ENCODE data around the gene ATAT1. TPM values are rescaled to one million over a fixed set of nuclear protein-coding genes. Genes with fewer than 3 reads are reported as not detected.
A peak's percentile ranks its signal among the peaks of the same experiment; 100 is the strongest.

Gene ATAT1
- total and polyA plus RNA-seq, 9 of the 15 experiments (the other 6 are each of a cell fraction or from before 2014, with no cell fraction given) = 0.65 to 5.8 (median 1.6) TPM

GRCh38 chr6:30615958-30616810 is 10.5 kb upstream of the ATAT1 start (continued):
- no peak for TF ChIP-seq TBP (optimal IDR thresholded peaks at IDR 0.05; ENCODE audit: low read depth, low read length)
- TF ChIP-seq ZNF668 (CRISPR knock-in tag; IDR thresholded peaks at IDR 0.05) = no peak
- no peak for TF ChIP-seq RAD21 (CRISPR knock-in tag; conservative IDR thresholded peaks at IDR 0.05 in 1 of 2, IDR thresholded peaks at IDR 0.05 in 1 of 2)
- TF ChIP-seq TFAP4 (CRISPR knock-in tag; IDR thresholded peaks at IDR 0.05; ENCODE audit: borderline replicate concordance) = peak; percentile 42; the same call in 1 of the 2 replicates
- TF ChIP-seq, protein P1, sequence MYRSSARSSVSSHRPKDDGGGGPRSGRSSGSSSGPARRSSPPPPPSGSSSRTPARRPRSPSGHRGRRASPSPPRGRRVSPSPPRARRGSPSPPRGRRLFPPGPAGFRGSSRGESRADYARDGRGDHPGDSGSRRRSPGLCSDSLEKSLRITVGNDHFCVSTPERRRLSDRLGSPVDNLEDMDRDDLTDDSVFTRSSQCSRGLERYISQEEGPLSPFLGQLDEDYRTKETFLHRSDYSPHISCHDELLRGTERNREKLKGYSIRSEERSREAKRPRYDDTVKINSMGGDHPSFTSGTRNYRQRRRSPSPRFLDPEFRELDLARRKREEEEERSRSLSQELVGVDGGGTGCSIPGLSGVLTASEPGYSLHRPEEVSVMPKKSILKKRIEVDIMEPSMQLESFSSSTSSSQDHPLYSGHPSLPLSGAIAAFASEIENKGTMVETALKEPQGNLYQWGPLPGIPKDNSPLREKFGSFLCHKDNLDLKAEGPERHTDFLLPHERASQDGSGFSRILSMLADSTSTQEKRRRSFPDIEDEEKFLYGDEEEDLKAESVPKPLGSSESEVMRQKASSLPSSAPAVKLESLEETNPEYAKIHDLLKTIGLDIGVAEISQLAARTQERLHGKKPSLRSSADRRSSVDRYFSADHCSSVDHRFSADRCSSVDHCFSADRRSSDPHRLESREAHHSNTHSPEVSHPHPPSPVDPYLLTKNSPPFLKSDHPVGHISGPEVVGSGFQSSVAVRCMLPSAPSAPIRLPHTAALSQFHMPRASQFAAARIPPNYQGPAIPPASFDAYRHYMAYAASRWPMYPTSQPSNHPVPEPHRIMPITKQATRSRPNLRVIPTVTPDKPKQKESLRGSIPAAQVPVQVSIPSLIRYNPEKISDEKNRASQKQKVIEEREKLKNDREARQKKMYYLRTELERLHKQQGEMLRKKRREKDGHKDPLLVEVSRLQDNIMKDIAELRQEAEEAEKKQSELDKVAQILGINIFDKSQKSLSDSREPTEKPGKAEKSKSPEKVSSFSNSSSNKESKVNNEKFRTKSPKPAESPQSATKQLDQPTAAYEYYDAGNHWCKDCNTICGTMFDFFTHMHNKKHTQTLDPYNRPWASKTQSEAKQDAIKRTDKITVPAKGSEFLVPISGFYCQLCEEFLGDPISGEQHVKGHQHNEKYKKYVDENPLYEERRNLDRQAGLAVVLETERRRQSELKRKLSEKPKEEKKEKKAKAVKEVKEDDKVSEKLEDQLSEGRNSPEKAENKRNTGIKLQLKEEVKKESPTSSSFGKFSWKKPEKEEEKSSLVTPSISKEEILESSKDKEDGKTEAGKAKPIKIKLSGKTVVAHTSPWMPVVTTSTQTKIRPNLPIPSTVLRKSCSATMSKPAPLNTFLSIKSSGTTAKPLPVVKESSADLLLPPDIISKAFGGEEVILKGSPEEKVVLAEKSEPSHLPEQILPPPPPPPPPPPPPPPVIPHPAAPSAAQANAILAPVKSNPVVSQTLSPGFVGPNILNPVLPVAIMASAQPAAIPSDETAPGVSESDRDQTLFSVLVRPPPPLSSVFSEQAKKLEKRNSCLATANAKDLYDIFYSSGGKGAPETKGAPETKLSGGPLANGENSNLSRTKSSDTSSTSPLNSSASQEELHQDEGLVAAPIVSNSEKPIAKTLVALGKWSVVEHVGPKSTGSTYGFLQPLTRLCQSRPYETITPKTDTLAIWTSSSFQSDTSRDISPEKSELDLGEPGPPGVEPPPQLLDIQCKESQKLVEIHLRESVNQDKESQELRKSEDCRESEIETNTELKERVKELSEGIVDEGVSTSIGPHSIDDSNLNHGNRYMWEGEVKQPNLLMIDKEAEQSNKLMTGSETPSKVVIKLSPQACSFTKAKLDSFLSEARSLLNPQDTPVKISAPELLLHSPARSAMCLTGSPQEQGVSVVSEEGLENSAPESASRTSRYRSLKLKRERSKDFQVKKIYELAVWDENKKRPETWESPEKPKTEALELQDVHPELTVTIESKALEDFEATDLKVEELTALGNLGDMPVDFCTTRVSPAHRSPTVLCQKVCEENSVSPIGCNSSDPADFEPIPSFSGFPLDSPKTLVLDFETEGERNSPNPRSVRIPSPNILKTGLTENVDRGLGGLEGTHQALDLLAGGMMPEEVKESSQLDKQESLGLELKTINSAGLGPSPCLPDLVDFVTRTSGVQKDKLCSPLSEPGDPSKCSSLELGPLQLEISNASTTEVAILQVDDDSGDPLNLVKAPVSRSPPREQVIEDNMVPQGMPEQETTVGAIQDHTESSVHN (IDR thresholded peaks at IDR 0.05; ENCODE audit: borderline replicate concordance in 1 of 2, low read depth in 1 of 2) = 0 out of 4 replicates have a peak, but pooled peaks of 1 of the 2 experiments have one; percentile 8
- 0 out of 6 replicates have a peak, but pooled peaks of 1 of the 3 experiments have one; percentile 27 for TF ChIP-seq ZBTB11 (CRISPR knock-in tag; IDR thresholded peaks at IDR 0.05)
- TF ChIP-seq, protein P2, sequence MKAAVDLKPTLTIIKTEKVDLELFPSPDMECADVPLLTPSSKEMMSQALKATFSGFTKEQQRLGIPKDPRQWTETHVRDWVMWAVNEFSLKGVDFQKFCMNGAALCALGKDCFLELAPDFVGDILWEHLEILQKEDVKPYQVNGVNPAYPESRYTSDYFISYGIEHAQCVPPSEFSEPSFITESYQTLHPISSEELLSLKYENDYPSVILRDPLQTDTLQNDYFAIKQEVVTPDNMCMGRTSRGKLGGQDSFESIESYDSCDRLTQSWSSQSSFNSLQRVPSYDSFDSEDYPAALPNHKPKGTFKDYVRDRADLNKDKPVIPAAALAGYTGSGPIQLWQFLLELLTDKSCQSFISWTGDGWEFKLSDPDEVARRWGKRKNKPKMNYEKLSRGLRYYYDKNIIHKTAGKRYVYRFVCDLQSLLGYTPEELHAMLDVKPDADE (conservative IDR thresholded peaks at IDR 0.05; ENCODE audit: control insufficient read depth, low read depth, low read length) = 0 out of 2 replicates have a peak, but pooled peaks have one; percentile 36
- TF ChIP-seq KAT8 (IDR thresholded peaks at IDR 0.05; ENCODE audit: low read depth) = no peak
- TF ChIP-seq RUNX1 (IDR thresholded peaks at IDR 0.05; ENCODE audit: low read depth) = no peak
- peak; percentile 5; the same call in 1 of the 2 replicates for TF ChIP-seq ELF2 (CRISPR knock-in tag; IDR thresholded peaks at IDR 0.05)

Data from K562 (cell line).